Sigmoid colon (tissue), 4 donors: ENCODE data around the gene ADCY4.

Experiments used
- CTCF ChIP-seq, 4 experiments: fragments of 450-650 bp in 3 of 4; fragments of 200-600 bp in 1 of 4; IDR thresholded peaks; one replicate each; pipeline ENCODE4 v1.5.1; 2016 to 2019; ENCODE audit warnings: antibody characterized with exemption in 4 of 4, mild to moderate bottlenecking in 3 of 4, moderate library complexity in 2 of 4
- EP300 ChIP-seq, 4 donors: sonication (generic); formaldehyde crosslinking; IDR thresholded peaks; one replicate each; pipeline ENCODE4 v1.6.1; 2017; ENCODE audit warnings: antibody characterized with exemption in 4 of 4
- POLR2A ChIP-seq, 2 donors: fragments of 450-650 bp; IDR thresholded peaks; one replicate each; pipeline ENCODE4 v1.6.1; 2016; ENCODE audit warnings: antibody characterized with exemption in 2 of 2, mild to moderate bottlenecking in 2 of 2, moderate library complexity in 2 of 2
- POLR2AphosphoS5 ChIP-seq, 4 donors: sonication (generic); formaldehyde crosslinking; IDR thresholded peaks; one replicate each; pipeline ENCODE4 v1.6.1; 2017; ENCODE audit warnings: antibody characterized with exemption in 4 of 4

GRCh38 chr14:24329736-24330135 is 5.1 kb downstream of the ADCY4 start:
- TF ChIP-seq CTCF (IDR thresholded peaks at IDR 0.05) (no peak), POLR2A (IDR thresholded peaks at IDR 0.05) (no peak), POLR2AphosphoS5 (IDR thresholded peaks at IDR 0.05) (peak in 1 of 4 donors; percentile 30), EP300 (IDR thresholded peaks at IDR 0.05) (no peak)
